Testis (tissue), 3 donors: ENCODE results near the gene TVP23A. TPM values are rescaled to one million over a fixed set of nuclear protein-coding genes. Genes with fewer than 3 reads are reported as not detected.
A peak's percentile ranks its signal among the peaks of the same experiment; 100 is the strongest.
"Not testable (repeated sequence)": the region's sequence is repeated elsewhere in the genome, so short reads cannot be mapped to it uniquely, and the experiment has no call there.

Source experiments
- DNase-seq: peaks from one replicate; pipeline ENCODE4 v3.0.0-alpha.2; 2019
- H3K27ac ChIP-seq, 2 donors: fragments of 200-600 bp; sonication (generic); one replicate each; pipeline ENCODE4 v1.5.1; 2019
- H3K27me3 ChIP-seq: fragments of 200-600 bp; sonication (generic); one replicate; pipeline ENCODE4 v1.5.1; 2019
- H3K36me3 ChIP-seq: fragments of 200-600 bp; sonication (generic); one replicate; pipeline ENCODE4 v1.5.1; 2017; ENCODE audit warnings: low read depth; ENCODE audit errors: missing control alignments
- H3K4me1 ChIP-seq: fragments of 200-600 bp; sonication (generic); one replicate; pipeline ENCODE4 v1.5.1; 2019
- H3K4me3 ChIP-seq, 2 donors: fragments of 200-600 bp; sonication (generic); one replicate each; pipeline ENCODE4 v1.5.1; 2017 to 2019
- H3K9me3 ChIP-seq: fragments of 200-600 bp; sonication (generic); one replicate; pipeline ENCODE4 v1.5.1; 2017
- POLR2A ChIP-seq: fragments of 450-650 bp; IDR thresholded peaks from one replicate; pipeline ENCODE4 v1.6.1; 2017; ENCODE audit warnings: antibody characterized with exemption, mild to moderate bottlenecking, moderate library complexity
- WGBS, 2 donors: methylation state at CpG; one replicate each; pipeline ENCODE4 v1.1.5; 2018; 5-methylcytosine and 5-hydroxymethylcytosine counted together
- intact Hi-C: fragments of 100-400 bp; cut with DNase I; formaldehyde crosslinking; loops from one replicate; pipeline ENCODE4 v1.15.1; 2023; ENCODE audit warnings: low total_unique reads
- polyA plus RNA-seq: library from polyadenylated mRNA; stranded (reverse); fragments of 350-450 nt; fragmentation: Illumina TruSeq; extraction: RNeasy Lipid Tissue Mini Kit (QIAGEN cat#74804); gene quantifications from one replicate; pipeline ENCODE4 v1.2.3, GENCODE V29; 2014; ENCODE audit warnings: low read depth, low replicate concordance; ENCODE audit not compliant: insufficient read depth
- total RNA-seq, 2 donors: library from RNA; depleted of rRNA; stranded (reverse); fragments of >200 nt; gene quantifications; one replicate each; pipeline ENCODE4 v1.2.3, GENCODE V29; 2016
- TF ChIP-seq, protein P1 (sequence below), 3 experiments: fragments of 450-650 bp in 2 of 3; fragments of 200-600 bp in 1 of 3; sonication (generic) in 1 of 3; IDR thresholded peaks; one replicate each; pipeline ENCODE4 v1.5.1; 2016 to 2019; ENCODE audit warnings: antibody characterized with exemption in 3 of 3, mild to moderate bottlenecking in 2 of 3, moderate library complexity in 1 of 3

The TVP23A gene
- total and polyA plus RNA-seq, 3 donors from 2014 or later: 1.7 to 4.2 (median 3.5) TPM

DNA sequence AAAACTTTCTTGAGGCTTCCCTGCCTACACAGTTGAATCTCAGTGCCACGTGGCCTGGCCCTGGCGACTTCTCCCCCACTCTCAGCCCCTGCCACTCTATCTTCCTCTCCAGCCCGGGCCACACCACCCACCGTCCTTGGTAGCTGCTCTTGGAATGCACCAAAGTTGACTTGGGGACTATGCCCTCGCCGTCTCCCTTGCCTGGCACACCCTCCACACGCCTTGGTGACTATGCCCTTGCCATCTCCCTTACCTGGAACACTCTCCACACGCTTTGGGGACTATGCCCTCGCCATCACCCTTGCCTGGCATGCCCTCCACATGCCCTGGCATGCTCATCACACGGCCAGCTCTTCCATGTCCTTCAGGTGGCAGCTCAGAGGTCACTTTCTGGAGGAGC, 15.5 kb upstream of the TVP23A start:
- Histone ChIP-seq H3K27ac (no peak overlapping the region), H3K36me3 (no peaks in the 10 kb centered on the region), H3K4me1 (peaks cover 8% of the 10 kb centered on the region), H3K9me3 (no peaks in the 10 kb centered on the region), H3K27me3 (no peaks in the 10 kb centered on the region), H3K4me3 (no peak overlapping the region)
- WGBS, 2 donors: 90 to 93% methylated on average over 10 of the region's 10 CpGs
- no peak for TF ChIP-seq POLR2A
- TF ChIP-seq, protein P1, sequence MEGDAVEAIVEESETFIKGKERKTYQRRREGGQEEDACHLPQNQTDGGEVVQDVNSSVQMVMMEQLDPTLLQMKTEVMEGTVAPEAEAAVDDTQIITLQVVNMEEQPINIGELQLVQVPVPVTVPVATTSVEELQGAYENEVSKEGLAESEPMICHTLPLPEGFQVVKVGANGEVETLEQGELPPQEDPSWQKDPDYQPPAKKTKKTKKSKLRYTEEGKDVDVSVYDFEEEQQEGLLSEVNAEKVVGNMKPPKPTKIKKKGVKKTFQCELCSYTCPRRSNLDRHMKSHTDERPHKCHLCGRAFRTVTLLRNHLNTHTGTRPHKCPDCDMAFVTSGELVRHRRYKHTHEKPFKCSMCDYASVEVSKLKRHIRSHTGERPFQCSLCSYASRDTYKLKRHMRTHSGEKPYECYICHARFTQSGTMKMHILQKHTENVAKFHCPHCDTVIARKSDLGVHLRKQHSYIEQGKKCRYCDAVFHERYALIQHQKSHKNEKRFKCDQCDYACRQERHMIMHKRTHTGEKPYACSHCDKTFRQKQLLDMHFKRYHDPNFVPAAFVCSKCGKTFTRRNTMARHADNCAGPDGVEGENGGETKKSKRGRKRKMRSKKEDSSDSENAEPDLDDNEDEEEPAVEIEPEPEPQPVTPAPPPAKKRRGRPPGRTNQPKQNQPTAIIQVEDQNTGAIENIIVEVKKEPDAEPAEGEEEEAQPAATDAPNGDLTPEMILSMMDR (IDR thresholded peaks at IDR 0.05): no peak
- DNase-seq: no peak
- intact Hi-C loops: no loop called here

DNA sequence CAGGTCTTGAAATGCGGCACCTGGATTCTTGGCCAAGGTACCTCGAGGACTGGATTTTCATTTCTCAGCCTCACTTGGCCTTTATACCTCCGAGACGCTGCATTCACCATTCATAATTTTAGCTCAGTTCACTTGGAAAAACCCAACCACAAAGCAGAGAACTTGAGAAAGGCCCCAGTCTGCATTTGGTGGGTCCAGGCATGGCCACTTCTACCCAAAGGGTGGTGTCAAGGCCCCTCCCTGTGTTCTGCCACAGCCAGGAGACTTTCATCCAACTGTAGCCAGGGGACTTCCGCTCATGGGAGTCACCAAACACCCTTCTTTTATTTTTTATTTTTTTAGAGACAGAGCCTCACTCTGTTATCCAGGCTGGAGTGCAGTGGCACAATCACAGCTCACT, 14.7 kb upstream of the TVP23A start:
- Histone ChIP-seq H3K4me1 (peaks cover 16% of the 10 kb centered on the region), H3K27me3 (no peaks in the 10 kb centered on the region), H3K4me3 (no peak overlapping the region), H3K27ac (no peak overlapping the region), H3K36me3 (no peaks in the 10 kb centered on the region), H3K9me3 (no peaks in the 10 kb centered on the region)
- 92 to 98% methylated on average over 3 to 5 of the region's 5 CpGs for WGBS, 2 donors
- intact Hi-C loops: no loop called here
- DNase-seq: no peak
- TF ChIP-seq, protein P1 (IDR thresholded peaks at IDR 0.05): no peak
- no peak for TF ChIP-seq POLR2A

DNA sequence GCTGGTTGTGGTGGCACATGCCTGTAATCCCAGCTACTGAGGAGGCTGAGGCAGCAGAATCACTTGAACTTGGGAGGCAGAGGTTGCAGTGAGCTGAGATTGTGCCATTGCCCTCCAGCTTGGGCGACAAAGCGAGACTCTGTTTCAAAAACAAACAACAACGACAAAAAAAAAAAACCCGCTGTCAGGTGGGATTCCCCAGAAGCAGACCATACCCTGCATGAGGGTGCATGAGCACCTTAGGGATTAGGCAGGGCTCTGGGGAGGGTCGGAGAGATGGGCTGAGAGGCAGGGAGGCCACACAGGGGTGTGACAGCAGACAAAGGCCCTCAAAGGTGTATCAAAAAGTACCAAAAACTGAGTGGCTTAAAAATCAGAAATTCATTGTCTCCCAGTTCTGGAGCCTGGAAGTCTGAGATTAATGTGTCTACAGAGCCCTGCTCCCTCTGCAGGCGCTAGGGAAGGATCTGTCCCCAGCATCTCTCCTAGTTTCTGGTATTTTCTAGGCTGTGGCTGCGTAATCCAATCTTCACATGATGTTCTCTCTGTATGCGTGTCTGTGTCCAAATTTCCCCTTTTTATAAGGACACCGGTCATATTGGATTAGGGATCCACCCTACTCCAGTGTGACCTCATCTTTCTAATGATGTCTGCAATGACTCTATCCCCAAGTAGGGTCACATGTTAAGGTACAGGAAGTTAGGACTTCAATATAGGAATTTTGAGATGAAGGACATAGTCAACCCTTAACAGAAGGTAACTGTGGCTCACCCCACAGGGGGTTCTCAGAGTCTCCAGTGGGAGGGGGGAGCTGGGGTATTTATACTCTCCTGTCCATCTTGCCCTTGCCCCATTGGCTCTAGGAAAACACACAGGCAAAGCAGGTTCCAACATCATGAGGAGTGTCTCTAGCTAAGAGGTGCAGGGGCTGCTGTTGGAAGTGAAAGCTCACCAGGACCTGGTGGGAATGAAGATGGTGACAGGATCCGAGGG, 13.6 kb upstream of the TVP23A start:
- H3K9me3 ChIP-seq: no peaks in the 10 kb centered on the region
- H3K4me3 ChIP-seq: no peak overlapping the region
- H3K4me1 ChIP-seq: peaks cover 27% of the 10 kb centered on the region
- WGBS, 2 donors: 79 to 86% methylated on average over 10 of the region's 10 CpGs
- intact Hi-C loops: no loop called here
- no peaks in the 10 kb centered on the region for H3K27me3 ChIP-seq
- TF ChIP-seq, protein P1 (IDR thresholded peaks at IDR 0.05): no peak
- TF ChIP-seq POLR2A: no peak
- H3K27ac ChIP-seq: no peak overlapping the region
- no peaks in the 10 kb centered on the region for H3K36me3 ChIP-seq
- DNase-seq: no peak

DNA sequence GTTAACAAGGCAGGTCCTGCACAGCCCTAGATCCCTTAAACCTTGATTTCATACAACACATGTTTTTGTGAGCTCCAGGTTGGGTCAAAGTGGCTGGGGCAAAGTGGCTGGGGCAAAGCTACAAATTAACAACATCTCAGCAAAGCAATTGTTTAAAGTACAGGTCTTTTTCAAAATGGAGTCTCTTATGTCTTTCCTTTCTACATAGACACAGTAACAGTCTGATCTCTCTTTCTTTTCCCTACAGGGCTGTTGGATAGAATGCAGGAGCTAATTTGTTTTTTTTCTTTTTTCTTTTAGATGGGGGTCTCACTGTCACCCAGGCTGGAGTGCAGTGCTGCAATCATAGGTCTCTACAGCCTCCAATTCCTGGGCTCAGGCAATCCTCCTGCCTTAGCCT, 11.6 kb upstream of the TVP23A start:
- DNase-seq, H3K27me3 ChIP-seq, H3K9me3 ChIP-seq, H3K4me3 ChIP-seq, intact Hi-C loops, H3K27ac ChIP-seq, H3K36me3 ChIP-seq: not testable (repeated sequence)
- H3K4me1 ChIP-seq: peaks cover 27% of the 10 kb centered on the region

DNA sequence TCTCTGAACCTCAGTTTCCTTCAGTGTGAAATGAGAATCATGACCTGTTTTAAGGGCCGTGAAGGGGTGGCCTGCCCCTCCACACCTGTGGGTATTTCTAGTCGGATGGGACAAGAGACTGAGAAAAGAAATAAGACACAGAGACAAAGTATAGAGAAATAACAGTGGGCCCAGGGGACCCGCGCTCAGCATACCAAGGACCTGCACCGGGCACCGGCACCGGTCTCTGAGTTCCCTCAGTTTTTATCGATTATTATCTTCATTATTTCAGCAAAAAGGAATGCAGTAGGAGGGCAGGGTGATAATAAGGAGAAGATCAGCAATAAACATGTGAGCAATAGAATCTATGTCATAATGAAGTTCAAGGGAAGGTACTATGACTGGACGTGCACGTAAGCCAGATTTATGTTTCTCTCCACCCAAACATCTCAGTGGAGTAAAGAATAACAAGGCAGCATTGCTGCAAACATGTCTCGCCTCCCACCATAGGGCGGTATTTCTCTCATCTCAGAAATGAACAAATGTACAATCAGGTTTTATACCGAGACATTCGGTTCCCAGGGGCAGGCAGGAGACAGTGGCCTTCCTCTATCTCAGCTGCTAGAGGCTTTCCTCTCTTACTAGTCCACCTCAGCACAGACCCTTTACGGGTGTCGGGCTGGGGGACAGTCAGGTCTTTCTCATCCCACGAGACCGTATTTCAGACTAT, 10.9 kb upstream of the TVP23A start:
- H3K36me3 ChIP-seq, H3K27me3 ChIP-seq, intact Hi-C loops, H3K4me3 ChIP-seq, H3K9me3 ChIP-seq, DNase-seq: not testable (repeated sequence)
- Histone ChIP-seq H3K27ac (peak overlapping the region; percentile 82 to 83), H3K4me1 (peaks cover 27% of the 10 kb centered on the region)
- 28 to 31% methylated on average over 18 of the region's 18 CpGs for WGBS, 2 donors
